WTC11 (cell line): ENCODE data around the gene TMX2. TPM values are rescaled to one million over a fixed set of nuclear protein-coding genes. Genes with fewer than 3 reads are reported as not detected.

ENCODE experiments used
- ELF4 ChIP-seq: sonication (generic); formaldehyde crosslinking; IDR thresholded peaks from 2 replicates; pipeline ENCODE4 v1.8.1; 2022; ENCODE audit warnings: low read depth, mild to moderate bottlenecking, moderate library complexity, missing genetic modification reagents
- EMX1 ChIP-seq: fragments of 250-450 bp; sonication (Bioruptor Pico); IDR thresholded peaks from 2 replicates; pipeline ENCODE4 v1.8.0; 2021; ENCODE audit warnings: mild to moderate bottlenecking
- JAZF1 ChIP-seq: fragments of 250-450 bp; sonication (Bioruptor Pico); IDR thresholded peaks from 2 replicates; pipeline ENCODE4 v1.9.0; 2021; ENCODE audit warnings: moderate library complexity, mild to moderate bottlenecking, inconsistent platforms
- TEAD4 ChIP-seq: sonication (generic); formaldehyde crosslinking; IDR thresholded peaks from 2 replicates; pipeline ENCODE4 v1.8.0; 2022; ENCODE audit warnings: mild to moderate bottlenecking, missing genetic modification reagents
- ZNF416 ChIP-seq: fragments of 250-450 bp; sonication (Bioruptor Pico); IDR thresholded peaks from 2 replicates; pipeline ENCODE4 v1.9.0; 2021; ENCODE audit warnings: mild to moderate bottlenecking, inconsistent platforms
- ZNF671 ChIP-seq: fragments of 250-450 bp; sonication (Bioruptor Pico); IDR thresholded peaks from 2 replicates; pipeline ENCODE4 v1.8.0; 2021; ENCODE audit warnings: mild to moderate bottlenecking
- total RNA-seq: library from RNA; stranded (reverse); gene quantifications from 3 replicates; pipeline ENCODE4 v1.2.3, GENCODE V29; 2021
- TF ChIP-seq, protein P1 (sequence below): sonication (generic); formaldehyde crosslinking; IDR thresholded peaks from 2 replicates; pipeline ENCODE4 v1.8.0; 2022; ENCODE audit warnings: mild to moderate bottlenecking, missing genetic modification reagents
- TF ChIP-seq, protein P2 (sequence below): fragments of 250-450 bp; sonication (Bioruptor Pico); IDR thresholded peaks from 2 replicates; pipeline ENCODE4 v2.1.2; 2022; ENCODE audit warnings: mild to moderate bottlenecking, moderate library complexity
- TF ChIP-seq, protein P3 (sequence below): sonication (generic); formaldehyde crosslinking; IDR thresholded peaks from 2 replicates; pipeline ENCODE4 v1.8.0; 2023; ENCODE audit warnings: missing genetic modification reagents, mild to moderate bottlenecking, borderline replicate concordance
- TF ChIP-seq, protein P4 (sequence below): fragments of 250-450 bp; sonication (Bioruptor Pico); IDR thresholded peaks from 2 replicates; pipeline ENCODE4 v1.9.0; 2021; ENCODE audit warnings: mild to moderate bottlenecking, borderline replicate concordance
- TF ChIP-seq, protein P5 (sequence below): sonication (generic); formaldehyde crosslinking; IDR thresholded peaks from 2 replicates; pipeline ENCODE4 v1.8.1; 2023; ENCODE audit warnings: mild to moderate bottlenecking, missing genetic modification reagents, moderate library complexity
- TF ChIP-seq, protein P6 (sequence below): sonication (generic); formaldehyde crosslinking; IDR thresholded peaks from 2 replicates; pipeline ENCODE4 v1.8.1; 2022; ENCODE audit warnings: mild to moderate bottlenecking, missing genetic modification reagents, moderate library complexity, borderline replicate concordance
- TF ChIP-seq, protein P7 (sequence below): sonication (generic); formaldehyde crosslinking; IDR thresholded peaks from 2 replicates; pipeline ENCODE4 v1.8.0; 2022; ENCODE audit warnings: mild to moderate bottlenecking, missing genetic modification reagents
- TF ChIP-seq, protein P8 (sequence below): sonication (generic); formaldehyde crosslinking; IDR thresholded peaks from 2 replicates; pipeline ENCODE4 v1.8.0; 2023; ENCODE audit warnings: missing genetic modification reagents
- TF ChIP-seq, protein P9 (sequence below): sonication (generic); formaldehyde crosslinking; IDR thresholded peaks from 2 replicates; pipeline ENCODE4 v1.8.1; 2022; ENCODE audit warnings: low read depth, mild to moderate bottlenecking, moderate library complexity, missing genetic modification reagents, borderline replicate concordance
- TF ChIP-seq, protein P10 (sequence below): sonication (generic); formaldehyde crosslinking; IDR thresholded peaks from 2 replicates; pipeline ENCODE4 v1.8.1; 2022; ENCODE audit warnings: low read depth, missing genetic modification reagents, borderline replicate concordance
- TF ChIP-seq, protein P11 (sequence below): sonication (generic); formaldehyde crosslinking; IDR thresholded peaks from 2 replicates; pipeline ENCODE4 v1.8.0; 2022; ENCODE audit warnings: mild to moderate bottlenecking, missing genetic modification reagents

The TMX2 gene
- total RNA-seq, 1 experiment from 2014 or later, result 85.4 TPM

DNA sequence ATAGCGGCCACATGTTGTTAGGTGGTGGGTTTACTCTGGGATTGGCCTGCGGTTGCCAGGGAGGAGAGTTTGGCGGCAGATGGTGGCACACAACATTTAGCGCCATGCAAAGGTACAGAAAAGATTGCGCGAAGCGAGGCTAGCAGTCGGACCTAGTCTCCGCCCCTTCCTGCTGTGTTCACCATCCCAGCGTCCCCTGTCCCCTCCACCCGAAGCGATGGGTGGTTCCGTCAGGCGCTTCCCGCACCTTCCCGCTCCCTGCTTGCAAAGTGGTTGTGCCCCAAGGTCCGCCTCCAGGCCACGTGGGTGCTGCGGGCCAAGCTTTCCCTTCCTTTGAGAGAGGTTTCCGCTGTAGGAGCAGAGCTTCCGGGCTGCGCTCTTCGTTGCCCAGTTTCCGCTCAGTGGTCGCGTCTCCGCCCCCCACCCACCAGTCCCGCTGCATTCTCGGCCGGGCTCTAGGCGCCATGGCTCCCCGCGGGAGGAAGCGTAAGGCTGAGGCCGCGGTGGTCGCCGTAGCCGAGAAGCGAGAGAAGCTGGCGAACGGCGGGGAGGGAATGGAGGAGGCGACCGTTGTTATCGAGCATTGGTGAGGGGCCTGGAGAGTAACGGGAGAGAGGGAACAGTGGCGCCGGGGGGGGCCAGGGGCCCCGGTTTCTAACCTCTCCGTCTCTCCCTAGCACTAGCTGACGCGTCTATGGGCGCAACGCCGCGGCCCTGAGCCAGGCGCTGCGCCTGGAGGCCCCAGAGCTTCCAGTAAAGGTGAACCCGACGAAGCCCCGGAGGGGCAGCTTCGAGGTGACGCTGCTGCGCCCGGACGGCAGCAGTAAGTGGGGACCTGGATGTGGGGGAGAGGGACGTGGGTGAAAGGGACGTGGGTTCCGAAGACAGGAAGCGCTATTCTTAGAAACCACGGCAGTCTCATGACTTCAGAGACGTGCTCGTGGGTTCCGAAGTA, 29.0 kb downstream of the TMX2 start, which contains the start of gene SELENOH (continued):
- TF ChIP-seq, protein P1, sequence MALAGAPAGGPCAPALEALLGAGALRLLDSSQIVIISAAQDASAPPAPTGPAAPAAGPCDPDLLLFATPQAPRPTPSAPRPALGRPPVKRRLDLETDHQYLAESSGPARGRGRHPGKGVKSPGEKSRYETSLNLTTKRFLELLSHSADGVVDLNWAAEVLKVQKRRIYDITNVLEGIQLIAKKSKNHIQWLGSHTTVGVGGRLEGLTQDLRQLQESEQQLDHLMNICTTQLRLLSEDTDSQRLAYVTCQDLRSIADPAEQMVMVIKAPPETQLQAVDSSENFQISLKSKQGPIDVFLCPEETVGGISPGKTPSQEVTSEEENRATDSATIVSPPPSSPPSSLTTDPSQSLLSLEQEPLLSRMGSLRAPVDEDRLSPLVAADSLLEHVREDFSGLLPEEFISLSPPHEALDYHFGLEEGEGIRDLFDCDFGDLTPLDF (CRISPR knock-in tag), result no peak
- TF ChIP-seq, protein P2, sequence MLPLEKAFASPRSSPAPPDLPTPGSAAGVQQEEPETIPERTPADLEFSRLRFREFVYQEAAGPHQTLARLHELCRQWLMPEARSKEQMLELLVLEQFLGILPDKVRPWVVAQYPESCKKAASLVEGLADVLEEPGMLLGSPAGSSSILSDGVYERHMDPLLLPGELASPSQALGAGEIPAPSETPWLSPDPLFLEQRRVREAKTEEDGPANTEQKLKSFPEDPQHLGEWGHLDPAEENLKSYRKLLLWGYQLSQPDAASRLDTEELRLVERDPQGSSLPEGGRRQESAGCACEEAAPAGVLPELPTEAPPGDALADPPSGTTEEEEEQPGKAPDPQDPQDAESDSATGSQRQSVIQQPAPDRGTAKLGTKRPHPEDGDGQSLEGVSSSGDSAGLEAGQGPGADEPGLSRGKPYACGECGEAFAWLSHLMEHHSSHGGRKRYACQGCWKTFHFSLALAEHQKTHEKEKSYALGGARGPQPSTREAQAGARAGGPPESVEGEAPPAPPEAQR (CRISPR knock-in tag), result no peak
- TF ChIP-seq, protein P3, sequence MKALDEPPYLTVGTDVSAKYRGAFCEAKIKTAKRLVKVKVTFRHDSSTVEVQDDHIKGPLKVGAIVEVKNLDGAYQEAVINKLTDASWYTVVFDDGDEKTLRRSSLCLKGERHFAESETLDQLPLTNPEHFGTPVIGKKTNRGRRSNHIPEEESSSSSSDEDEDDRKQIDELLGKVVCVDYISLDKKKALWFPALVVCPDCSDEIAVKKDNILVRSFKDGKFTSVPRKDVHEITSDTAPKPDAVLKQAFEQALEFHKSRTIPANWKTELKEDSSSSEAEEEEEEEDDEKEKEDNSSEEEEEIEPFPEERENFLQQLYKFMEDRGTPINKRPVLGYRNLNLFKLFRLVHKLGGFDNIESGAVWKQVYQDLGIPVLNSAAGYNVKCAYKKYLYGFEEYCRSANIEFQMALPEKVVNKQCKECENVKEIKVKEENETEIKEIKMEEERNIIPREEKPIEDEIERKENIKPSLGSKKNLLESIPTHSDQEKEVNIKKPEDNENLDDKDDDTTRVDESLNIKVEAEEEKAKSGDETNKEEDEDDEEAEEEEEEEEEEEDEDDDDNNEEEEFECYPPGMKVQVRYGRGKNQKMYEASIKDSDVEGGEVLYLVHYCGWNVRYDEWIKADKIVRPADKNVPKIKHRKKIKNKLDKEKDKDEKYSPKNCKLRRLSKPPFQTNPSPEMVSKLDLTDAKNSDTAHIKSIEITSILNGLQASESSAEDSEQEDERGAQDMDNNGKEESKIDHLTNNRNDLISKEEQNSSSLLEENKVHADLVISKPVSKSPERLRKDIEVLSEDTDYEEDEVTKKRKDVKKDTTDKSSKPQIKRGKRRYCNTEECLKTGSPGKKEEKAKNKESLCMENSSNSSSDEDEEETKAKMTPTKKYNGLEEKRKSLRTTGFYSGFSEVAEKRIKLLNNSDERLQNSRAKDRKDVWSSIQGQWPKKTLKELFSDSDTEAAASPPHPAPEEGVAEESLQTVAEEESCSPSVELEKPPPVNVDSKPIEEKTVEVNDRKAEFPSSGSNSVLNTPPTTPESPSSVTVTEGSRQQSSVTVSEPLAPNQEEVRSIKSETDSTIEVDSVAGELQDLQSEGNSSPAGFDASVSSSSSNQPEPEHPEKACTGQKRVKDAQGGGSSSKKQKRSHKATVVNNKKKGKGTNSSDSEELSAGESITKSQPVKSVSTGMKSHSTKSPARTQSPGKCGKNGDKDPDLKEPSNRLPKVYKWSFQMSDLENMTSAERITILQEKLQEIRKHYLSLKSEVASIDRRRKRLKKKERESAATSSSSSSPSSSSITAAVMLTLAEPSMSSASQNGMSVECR, result peak; percentile 85; the same call in 1 of the 2 replicates
- TF ChIP-seq, protein P4, sequence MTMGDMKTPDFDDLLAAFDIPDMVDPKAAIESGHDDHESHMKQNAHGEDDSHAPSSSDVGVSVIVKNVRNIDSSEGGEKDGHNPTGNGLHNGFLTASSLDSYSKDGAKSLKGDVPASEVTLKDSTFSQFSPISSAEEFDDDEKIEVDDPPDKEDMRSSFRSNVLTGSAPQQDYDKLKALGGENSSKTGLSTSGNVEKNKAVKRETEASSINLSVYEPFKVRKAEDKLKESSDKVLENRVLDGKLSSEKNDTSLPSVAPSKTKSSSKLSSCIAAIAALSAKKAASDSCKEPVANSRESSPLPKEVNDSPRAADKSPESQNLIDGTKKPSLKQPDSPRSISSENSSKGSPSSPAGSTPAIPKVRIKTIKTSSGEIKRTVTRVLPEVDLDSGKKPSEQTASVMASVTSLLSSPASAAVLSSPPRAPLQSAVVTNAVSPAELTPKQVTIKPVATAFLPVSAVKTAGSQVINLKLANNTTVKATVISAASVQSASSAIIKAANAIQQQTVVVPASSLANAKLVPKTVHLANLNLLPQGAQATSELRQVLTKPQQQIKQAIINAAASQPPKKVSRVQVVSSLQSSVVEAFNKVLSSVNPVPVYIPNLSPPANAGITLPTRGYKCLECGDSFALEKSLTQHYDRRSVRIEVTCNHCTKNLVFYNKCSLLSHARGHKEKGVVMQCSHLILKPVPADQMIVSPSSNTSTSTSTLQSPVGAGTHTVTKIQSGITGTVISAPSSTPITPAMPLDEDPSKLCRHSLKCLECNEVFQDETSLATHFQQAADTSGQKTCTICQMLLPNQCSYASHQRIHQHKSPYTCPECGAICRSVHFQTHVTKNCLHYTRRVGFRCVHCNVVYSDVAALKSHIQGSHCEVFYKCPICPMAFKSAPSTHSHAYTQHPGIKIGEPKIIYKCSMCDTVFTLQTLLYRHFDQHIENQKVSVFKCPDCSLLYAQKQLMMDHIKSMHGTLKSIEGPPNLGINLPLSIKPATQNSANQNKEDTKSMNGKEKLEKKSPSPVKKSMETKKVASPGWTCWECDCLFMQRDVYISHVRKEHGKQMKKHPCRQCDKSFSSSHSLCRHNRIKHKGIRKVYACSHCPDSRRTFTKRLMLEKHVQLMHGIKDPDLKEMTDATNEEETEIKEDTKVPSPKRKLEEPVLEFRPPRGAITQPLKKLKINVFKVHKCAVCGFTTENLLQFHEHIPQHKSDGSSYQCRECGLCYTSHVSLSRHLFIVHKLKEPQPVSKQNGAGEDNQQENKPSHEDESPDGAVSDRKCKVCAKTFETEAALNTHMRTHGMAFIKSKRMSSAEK (CRISPR knock-in tag), result peak; percentile 61; the same call in 1 of the 2 replicates
- TF ChIP-seq JAZF1 (CRISPR knock-in tag) (no peak), ZNF671 (CRISPR knock-in tag) (no peak; the same call in 1 of the 2 replicates), TEAD4 (CRISPR knock-in tag) (no peak), ZNF416 (CRISPR knock-in tag) (peak; percentile 5; the same call in 1 of the 2 replicates), ELF4 (CRISPR knock-in tag) (no peak), EMX1 (CRISPR knock-in tag) (peak; percentile 88; the same call in 1 of the 2 replicates)
- TF ChIP-seq, protein P5, sequence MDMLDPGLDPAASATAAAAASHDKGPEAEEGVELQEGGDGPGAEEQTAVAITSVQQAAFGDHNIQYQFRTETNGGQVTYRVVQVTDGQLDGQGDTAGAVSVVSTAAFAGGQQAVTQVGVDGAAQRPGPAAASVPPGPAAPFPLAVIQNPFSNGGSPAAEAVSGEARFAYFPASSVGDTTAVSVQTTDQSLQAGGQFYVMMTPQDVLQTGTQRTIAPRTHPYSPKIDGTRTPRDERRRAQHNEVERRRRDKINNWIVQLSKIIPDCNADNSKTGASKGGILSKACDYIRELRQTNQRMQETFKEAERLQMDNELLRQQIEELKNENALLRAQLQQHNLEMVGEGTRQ, result peak; percentile 96
- TF ChIP-seq, protein P6, sequence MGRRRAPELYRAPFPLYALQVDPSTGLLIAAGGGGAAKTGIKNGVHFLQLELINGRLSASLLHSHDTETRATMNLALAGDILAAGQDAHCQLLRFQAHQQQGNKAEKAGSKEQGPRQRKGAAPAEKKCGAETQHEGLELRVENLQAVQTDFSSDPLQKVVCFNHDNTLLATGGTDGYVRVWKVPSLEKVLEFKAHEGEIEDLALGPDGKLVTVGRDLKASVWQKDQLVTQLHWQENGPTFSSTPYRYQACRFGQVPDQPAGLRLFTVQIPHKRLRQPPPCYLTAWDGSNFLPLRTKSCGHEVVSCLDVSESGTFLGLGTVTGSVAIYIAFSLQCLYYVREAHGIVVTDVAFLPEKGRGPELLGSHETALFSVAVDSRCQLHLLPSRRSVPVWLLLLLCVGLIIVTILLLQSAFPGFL, result no peak
- TF ChIP-seq, protein P7, sequence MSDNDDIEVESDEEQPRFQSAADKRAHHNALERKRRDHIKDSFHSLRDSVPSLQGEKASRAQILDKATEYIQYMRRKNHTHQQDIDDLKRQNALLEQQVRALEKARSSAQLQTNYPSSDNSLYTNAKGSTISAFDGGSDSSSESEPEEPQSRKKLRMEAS (CRISPR knock-in tag), result peak; percentile 98
- TF ChIP-seq, protein P8, sequence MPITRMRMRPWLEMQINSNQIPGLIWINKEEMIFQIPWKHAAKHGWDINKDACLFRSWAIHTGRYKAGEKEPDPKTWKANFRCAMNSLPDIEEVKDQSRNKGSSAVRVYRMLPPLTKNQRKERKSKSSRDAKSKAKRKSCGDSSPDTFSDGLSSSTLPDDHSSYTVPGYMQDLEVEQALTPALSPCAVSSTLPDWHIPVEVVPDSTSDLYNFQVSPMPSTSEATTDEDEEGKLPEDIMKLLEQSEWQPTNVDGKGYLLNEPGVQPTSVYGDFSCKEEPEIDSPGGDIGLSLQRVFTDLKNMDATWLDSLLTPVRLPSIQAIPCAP (CRISPR knock-in tag), result no peak; the same call in 1 of the 2 replicates
- TF ChIP-seq, protein P9, sequence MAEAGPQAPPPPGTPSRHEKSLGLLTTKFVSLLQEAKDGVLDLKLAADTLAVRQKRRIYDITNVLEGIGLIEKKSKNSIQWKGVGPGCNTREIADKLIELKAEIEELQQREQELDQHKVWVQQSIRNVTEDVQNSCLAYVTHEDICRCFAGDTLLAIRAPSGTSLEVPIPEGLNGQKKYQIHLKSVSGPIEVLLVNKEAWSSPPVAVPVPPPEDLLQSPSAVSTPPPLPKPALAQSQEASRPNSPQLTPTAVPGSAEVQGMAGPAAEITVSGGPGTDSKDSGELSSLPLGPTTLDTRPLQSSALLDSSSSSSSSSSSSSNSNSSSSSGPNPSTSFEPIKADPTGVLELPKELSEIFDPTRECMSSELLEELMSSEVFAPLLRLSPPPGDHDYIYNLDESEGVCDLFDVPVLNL, result peak; percentile 92
- TF ChIP-seq, protein P10, sequence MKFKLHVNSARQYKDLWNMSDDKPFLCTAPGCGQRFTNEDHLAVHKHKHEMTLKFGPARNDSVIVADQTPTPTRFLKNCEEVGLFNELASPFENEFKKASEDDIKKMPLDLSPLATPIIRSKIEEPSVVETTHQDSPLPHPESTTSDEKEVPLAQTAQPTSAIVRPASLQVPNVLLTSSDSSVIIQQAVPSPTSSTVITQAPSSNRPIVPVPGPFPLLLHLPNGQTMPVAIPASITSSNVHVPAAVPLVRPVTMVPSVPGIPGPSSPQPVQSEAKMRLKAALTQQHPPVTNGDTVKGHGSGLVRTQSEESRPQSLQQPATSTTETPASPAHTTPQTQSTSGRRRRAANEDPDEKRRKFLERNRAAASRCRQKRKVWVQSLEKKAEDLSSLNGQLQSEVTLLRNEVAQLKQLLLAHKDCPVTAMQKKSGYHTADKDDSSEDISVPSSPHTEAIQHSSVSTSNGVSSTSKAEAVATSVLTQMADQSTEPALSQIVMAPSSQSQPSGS, result no peak
- TF ChIP-seq, protein P11, sequence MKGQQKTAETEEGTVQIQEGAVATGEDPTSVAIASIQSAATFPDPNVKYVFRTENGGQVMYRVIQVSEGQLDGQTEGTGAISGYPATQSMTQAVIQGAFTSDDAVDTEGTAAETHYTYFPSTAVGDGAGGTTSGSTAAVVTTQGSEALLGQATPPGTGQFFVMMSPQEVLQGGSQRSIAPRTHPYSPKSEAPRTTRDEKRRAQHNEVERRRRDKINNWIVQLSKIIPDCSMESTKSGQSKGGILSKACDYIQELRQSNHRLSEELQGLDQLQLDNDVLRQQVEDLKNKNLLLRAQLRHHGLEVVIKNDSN, result peak; percentile 96
